HG02973 (cell line): Measurements from ENCODE around the gene PRPF38A.
A peak's percentile ranks its signal among the peaks of the same experiment; 100 is the strongest.

Experiments used
- ATAC-seq: cut with Tn5 transposase; IDR thresholded peaks from one replicate; pipeline ENCODE4 v1.9.1; 2021; ENCODE audit warnings: moderate library complexity; ENCODE audit not compliant: unreplicated experiment

PRPF38A gene

GRCh38 chr1:52399629-52400028 lies 4.8 kb upstream of the PRPF38A start:
- no peak for ATAC-seq

DNA sequence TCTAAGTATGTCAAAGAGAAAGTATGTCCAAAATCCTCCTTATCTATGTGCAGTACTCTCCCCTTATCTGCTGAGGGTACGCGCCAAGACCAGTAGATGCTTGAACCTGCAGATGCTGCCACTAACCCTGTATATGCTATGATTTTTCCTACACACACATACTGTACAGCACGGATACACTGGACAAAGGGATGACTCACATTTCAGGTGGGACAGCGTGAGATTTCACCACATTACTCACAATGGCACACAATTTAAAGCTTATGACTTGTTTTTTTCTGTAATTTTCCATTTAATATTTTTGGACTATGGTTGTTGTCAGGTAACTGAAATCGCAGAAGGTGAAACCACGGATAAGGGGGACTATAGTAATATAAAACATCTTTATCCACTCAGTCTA lies 4.3 kb upstream of the PRPF38A start:
- ATAC-seq: no peak

DNA sequence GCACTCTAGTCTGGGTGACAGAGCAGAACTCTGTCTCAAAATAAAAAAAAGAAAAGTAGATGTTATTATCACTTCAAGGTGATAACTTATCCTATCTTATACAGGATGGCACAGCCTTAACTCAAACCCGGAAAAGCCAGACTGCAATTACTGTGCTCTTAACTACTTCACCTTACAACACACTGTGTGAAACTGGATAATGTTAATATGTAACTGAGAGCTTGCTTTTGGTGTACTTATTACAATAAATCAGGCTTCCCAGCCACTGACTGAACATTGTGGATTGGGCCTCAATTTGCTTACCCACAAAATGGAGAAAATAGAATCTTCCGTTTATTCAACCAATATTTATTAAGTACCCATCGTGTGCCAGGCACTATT lies 1.6 kb upstream of the PRPF38A start:
- ATAC-seq: no peak

DNA sequence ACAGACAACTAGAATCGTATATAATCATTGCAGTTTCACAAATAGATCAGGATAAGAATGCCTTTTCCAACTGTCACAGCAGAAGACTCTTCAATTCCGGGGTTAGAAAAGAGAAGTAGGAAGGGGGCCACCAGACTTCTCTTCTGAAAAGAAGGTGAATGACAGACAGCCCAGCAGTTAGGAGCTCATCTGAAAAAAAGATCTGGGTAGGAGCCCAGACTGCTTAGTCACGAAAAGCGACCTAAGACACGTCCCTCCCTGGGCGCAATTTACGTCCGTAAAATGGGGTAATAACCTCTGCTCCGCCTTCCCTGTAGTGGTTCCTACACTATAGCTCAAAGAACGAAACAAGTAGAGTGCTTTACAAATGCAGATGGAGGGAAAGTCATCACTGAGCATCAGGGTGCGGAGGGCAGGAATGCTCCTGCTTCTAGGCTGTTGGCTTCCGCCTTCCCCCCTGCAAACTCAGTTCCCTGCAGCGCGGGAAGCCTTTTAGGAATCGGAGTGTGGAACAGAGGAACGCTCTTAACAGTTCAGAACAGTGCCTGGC lies 761 bp upstream of the PRPF38A start:
- ATAC-seq: peak; percentile 32

DNA sequence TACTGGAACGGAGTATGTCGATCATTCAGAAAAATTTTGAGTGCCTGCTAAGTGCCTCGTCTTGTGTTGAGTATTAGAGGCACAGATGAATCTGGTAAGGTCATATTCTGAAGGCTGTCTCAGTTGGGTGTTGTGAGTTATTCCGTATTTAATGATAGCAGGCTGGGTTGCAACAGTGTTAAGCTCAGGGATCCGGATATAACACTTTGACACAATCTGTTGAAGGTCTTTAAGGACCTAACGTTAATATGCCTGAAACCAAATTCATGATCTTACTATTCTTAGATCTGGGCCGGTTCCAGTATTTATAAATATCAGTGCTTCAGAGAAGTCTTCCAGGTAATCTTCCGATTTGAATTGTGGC lies 555 bp downstream of the PRPF38A start:
- ATAC-seq: no peak

DNA sequence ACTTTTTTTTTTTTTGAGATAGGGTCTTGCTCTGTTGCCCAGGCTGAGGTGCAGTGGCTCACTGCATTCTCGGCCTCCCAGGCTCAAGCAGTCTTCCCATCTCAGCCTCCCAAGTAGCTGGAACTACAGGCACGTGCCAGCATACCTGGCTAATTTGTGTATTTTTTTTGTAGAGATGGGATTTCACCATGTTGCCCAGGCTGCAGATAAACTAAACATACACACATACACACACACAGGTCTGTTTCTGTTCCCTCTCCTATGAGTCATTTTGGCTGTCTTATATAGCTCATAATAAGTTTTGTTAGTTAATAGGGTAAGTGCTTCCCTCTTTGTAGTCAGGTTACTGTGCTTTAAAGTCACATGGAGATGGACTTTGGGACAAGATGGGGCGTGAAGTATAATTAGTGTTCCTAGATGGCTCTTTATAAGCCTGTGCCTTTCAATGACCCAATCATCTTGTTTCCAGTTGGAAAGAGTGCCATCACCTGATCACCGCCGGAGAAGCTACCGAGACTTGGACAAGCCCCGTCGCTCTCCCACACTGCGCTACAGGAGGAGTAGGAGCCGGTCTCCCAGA lies 9.1 kb downstream of the PRPF38A start:
- ATAC-seq: no peak

DNA sequence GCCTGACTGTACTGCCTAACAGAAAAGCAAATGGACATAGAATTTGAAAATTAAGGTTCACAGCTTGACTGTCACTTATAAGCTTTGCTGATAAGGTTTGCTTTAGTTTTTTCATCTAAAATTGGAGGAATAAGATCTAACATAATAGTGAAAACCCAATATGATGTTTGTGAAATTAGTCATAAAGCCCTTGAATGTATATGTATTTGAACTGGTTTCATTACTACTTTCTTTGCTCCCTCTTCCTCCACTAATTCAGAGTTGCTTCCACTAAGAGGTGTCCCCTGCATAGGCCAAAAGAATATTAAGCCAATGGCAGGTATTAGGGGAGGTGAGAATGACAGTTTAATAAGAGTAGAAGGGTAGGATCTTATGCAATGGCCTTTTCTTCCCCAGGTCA lies 10.5 kb downstream of the PRPF38A start:
- no peak for ATAC-seq

DNA sequence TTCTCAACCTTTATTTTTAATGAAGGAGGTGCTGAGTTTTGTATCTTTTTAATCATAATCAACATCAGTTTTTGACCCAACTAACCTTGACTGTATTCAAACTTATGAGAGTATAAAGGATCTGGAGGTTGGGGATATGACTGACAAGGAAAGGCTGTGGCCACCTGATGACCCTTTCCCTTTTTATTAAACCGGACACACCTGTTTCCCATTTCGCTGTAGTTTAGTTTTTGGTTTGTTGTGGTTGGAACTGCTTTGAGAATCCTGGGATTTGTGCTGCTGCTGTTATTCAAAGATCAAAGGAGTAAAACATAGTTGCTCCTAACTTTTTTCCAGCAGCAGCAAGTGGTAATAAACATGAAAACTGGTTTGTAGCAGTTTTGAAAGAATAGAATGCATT lies 12.4 kb downstream of the PRPF38A start:
- ATAC-seq: no peak

DNA sequence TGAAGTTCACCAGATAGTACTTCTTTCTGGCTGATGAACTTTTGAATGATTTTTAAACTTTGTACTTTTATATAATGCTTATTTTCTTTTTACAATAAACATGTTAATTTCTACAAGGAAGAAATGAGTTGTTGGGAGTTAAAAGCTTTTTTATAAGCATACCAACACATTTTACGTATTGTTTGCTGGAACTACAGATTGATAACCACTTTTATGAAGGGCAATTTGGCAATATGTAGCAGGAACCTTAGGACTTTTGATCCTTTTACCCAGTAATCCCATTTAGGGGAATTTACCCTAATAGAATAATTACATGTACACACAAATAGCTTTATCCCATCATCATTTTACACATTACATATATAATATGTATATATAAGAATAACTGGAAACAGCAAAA lies 16.3 kb downstream of the PRPF38A start:
- no peak for ATAC-seq

GRCh38 chr1:52423055-52423454 lies 18.7 kb downstream of the PRPF38A start:
- no peak for ATAC-seq

GRCh38 chr1:52423771-52424170 lies 19.4 kb downstream of the PRPF38A start:
- no peak for ATAC-seq

GRCh38 chr1:52424231-52424636 lies 19.8 kb downstream of the PRPF38A start:
- no peak for ATAC-seq

DNA sequence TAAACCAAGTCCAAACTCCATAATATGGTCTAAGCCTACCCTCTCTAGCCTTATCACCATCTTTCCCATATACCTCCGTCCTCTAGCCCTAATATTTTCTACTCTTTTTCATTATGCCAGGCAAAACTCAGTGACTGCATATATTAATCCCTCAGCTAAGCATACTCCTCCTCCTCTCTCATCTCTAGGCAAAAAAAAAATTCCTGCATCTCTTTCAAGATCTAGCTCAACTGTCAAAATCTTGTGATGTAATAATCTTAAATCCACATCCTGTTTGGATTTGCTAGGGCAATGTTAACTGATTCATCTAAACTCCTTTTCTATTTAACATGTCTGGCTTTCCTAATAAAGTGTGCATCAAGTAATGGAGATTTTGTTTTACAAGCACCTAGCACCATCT lies 20.4 kb downstream of the PRPF38A start:
- no peak for ATAC-seq

- no peak for ATAC-seq
These were observed 22.0 kb downstream of the PRPF38A start for GRCh38 chr1:52426371-52426770.

GRCh38 chr1:52427152-52427551 lies 22.8 kb downstream of the PRPF38A start:
- ATAC-seq: no peak

DNA sequence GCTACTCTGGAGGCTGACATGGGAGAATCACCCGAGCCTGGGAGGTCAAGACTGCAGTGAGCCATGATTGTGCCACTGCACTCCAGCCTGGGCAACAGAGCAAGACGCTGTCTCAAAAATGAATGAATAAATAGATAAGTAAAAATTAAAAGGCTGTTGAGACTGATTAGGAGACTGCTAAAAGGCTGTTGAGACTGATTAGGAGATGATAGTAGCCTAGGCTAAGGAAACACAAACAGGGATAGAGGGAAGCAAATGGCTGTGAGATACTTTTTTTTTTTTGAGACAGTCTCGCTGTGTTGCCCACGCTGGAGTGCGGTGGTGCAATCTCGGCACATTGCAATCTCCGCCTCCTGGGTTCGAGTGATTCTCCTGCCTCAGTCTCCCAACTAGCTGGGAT lies 28.4 kb downstream of the PRPF38A start:
- ATAC-seq: no peak

GRCh38 chr1:52435211-52435610 lies 30.8 kb downstream of the PRPF38A start:
- ATAC-seq: no peak

- ATAC-seq: no peak
These were observed 31.2 kb downstream of the PRPF38A start for GRCh38 chr1:52435650-52436049.

DNA sequence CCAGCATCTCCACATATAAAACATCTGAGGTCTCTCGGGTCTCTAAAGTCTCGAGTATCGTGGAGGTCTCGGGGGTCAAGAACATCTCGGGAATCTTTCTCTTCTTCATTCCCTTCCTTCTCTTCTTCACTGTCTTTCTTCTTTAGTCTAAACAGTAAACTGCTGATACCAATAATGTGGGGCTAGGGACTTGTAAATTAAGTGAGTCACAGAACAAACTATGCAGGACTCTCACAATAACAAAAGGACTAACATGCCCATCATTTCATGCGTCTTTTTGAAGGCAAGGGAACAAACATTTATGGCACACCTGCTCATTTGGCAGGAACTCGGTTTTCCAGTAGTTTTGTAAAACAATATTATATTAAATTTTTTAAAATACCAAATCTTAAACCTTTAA lies 32.4 kb downstream of the PRPF38A start:
- ATAC-seq: no peak

DNA sequence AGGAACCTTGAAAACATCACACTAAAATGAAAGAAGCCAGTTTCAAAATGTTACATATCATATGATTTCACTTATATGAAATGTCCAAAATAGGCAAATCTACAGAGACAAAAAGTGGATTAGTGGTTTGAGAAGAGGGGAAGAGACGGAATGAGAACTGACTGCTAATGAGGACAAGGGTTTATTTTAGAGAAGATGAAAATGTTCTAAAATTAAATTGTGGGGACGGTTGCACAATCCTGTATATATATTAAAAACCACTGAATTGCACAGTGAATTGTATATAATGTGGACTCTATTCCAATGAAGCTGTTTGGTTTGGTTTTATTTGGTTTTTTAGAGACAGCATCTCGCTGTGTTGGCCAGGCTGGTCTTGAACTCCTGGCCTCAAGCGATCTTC lies 35.6 kb downstream of the PRPF38A start:
- no peak for ATAC-seq

DNA sequence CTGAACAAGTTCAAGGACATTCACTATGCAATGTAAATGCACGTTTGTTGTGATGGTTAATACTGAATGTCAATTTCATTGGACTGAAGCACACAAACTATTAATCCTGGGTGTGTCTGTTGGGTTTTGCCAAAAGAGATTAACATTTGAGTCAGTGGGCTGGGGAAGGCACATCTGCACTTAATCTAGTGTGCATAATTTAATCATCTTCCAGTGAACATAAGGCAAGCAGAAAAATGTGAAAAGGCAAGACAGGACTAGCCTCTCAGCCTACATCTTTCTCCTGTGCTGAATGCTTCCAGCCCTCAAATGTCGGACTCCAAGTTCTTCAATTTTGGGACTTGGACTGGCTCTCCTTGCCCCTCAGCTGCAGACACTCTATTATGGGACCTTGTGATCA lies 40.1 kb downstream of the PRPF38A start:
- no peak for ATAC-seq

DNA sequence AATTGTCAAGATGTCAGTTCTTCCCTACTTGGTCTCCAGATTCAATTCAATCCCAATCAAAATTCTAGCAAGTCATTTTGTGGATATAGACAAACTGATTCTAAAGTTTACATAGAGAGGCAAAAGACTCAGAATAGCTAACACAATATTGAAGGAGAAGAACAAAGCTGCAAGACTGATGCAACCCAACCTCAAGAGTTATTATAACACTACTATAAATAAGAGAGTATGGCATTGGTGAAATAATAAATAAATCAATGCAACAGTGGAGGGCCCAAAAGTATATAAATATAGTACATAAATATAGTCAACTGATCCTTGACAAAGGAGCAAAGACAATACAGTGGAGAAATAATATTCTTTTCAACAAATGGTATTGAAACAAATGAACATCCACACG lies 49.7 kb downstream of the PRPF38A start:
- ATAC-seq: no peak

DNA sequence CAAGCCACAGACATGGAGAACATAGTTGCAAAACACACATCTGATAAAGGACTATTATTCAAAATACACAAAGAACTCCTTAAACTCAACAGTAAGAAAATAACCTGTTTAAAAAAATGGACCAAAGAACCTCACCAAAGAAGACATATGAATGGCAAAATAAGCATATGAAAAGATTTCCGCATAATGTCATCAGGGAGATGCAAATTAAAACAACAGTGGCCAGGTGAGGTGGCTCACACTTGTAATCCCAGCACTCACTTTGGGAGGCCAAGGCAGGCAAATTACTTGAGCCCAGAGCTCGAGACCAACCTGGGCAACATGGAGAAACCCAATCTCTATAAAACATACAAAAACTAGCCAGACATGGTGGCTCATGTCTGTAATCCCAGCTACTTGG lies 50.4 kb downstream of the PRPF38A start:
- ATAC-seq: no peak
